Lower lobe of right lung (tissue), 2 donors: ENCODE results near the gene INPPL1. TPM values are rescaled to one million over a fixed set of nuclear protein-coding genes. Genes with fewer than 3 reads are reported as not detected.

ENCODE experiments used
- ATAC-seq, 2 donors: fragments of 200-7000 bp; cut with Tn5 transposase; one replicate each; pipeline ENCODE4 v1.9.1; 2020 to 2022; ENCODE audit warnings: mild to moderate bottlenecking in 2 of 2, moderate library complexity in 2 of 2
- DNase-seq: peaks from one replicate; pipeline ENCODE4 v3.0.0-alpha.2; 2020
- H3K27ac ChIP-seq: fragments of 200-600 bp; one replicate; pipeline ENCODE4 v1.8.0; 2022
- H3K27me3 ChIP-seq: fragments of 200-600 bp; one replicate; pipeline ENCODE4 v1.8.0; 2022; ENCODE audit warnings: low read depth
- H3K36me3 ChIP-seq: fragments of 200-600 bp; one replicate; pipeline ENCODE4 v1.8.0; 2022; ENCODE audit warnings: mild to moderate bottlenecking
- H3K4me1 ChIP-seq: fragments of 200-600 bp; one replicate; pipeline ENCODE4 v1.8.0; 2022
- H3K4me3 ChIP-seq: fragments of 200-600 bp; one replicate; pipeline ENCODE4 v1.8.0; 2022; ENCODE audit warnings: mild to moderate bottlenecking
- H3K9me3 ChIP-seq: fragments of 200-600 bp; one replicate; pipeline ENCODE4 v1.8.0; 2022
- intact Hi-C: fragments of 100-400 bp; cut with DNase I; formaldehyde crosslinking; loops from one replicate; pipeline ENCODE4 v1.11.0; 2022
- total RNA-seq: library from RNA; stranded (reverse); fragmentation: NEBNext Ultra II Directional; extraction: Animal tissue kit (Norgen Biotek cat#: 25700); gene quantifications from one replicate; pipeline ENCODE4 v1.2.1, GENCODE V29; 2021
- TF ChIP-seq, protein P1 (sequence below): fragments of 200-600 bp; IDR thresholded peaks from one replicate; pipeline ENCODE4 v1.8.0; 2022; ENCODE audit warnings: antibody characterized with exemption, mild to moderate bottlenecking
- donor health status: DM: no; HTN: yes; CAD: no; lungs with severe emphysema.

Gene INPPL1
- total RNA-seq, 1 donor from 2014 or later: 147 TPM

- Histone ChIP-seq H3K27me3 (no peaks in the 10 kb centered on the region), H3K27ac (peak overlapping the region; percentile 95), H3K36me3 (peaks cover 5% of the 10 kb centered on the region), H3K9me3 (no peaks in the 10 kb centered on the region), H3K4me1 (peaks cover 25% of the 10 kb centered on the region), H3K4me3 (peak overlapping the region; percentile 81)
- TF ChIP-seq, protein P1, sequence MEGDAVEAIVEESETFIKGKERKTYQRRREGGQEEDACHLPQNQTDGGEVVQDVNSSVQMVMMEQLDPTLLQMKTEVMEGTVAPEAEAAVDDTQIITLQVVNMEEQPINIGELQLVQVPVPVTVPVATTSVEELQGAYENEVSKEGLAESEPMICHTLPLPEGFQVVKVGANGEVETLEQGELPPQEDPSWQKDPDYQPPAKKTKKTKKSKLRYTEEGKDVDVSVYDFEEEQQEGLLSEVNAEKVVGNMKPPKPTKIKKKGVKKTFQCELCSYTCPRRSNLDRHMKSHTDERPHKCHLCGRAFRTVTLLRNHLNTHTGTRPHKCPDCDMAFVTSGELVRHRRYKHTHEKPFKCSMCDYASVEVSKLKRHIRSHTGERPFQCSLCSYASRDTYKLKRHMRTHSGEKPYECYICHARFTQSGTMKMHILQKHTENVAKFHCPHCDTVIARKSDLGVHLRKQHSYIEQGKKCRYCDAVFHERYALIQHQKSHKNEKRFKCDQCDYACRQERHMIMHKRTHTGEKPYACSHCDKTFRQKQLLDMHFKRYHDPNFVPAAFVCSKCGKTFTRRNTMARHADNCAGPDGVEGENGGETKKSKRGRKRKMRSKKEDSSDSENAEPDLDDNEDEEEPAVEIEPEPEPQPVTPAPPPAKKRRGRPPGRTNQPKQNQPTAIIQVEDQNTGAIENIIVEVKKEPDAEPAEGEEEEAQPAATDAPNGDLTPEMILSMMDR: no peak
- DNase-seq (no peak), ATAC-seq (no peak)
- intact Hi-C loops: no loop called here
Observed at GRCh38 chr11:72222106-72222891, 2.3 kb upstream of the INPPL1 start.

DNA sequence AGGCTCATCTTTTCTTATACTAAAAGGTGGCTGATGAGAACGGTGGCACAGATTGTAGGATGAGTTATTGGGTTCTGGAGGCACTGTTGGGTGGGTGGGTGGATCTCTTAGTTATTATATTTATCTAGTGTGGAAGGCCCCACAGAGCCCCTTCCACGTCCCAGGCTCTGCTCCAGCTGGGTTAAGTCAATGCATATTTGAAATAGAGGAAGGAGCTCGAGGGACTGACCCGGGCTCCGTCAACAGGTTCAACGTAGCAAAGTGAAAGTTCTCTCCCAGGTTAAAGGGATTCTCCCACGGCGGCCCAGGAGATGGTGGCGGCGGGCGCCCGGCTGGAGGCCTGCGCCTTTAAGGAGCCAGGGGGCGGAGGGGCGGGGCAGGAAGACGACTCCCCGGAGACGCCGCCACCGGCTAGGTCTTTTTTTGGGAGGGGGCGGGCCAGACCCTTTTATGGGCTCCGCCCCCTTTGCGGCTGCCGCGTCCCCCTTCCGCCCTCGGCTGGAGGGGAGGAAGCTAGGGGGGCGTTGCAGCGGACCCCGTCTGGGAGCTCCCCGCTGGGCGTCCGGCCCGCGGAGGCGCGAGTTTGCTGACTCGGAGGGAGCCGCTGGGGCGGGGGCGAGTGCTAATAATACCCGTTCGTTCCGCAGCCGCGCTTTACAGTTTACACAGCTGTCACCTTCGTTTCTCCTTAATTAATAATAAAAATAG lies 1.5 kb upstream of the INPPL1 start:
- intact Hi-C loops: no loop called here
- Histone ChIP-seq H3K27me3 (no peaks in the 10 kb centered on the region), H3K9me3 (no peaks in the 10 kb centered on the region), H3K27ac (peak overlapping the region; percentile 95), H3K36me3 (peaks cover 13% of the 10 kb centered on the region), H3K4me1 (peaks cover 25% of the 10 kb centered on the region), H3K4me3 (peak overlapping the region; percentile 81)
- TF ChIP-seq, protein P1: peak; percentile 44
- peak; percentile 98 for DNase-seq
- ATAC-seq: peak; percentile 94 to 95

DNA sequence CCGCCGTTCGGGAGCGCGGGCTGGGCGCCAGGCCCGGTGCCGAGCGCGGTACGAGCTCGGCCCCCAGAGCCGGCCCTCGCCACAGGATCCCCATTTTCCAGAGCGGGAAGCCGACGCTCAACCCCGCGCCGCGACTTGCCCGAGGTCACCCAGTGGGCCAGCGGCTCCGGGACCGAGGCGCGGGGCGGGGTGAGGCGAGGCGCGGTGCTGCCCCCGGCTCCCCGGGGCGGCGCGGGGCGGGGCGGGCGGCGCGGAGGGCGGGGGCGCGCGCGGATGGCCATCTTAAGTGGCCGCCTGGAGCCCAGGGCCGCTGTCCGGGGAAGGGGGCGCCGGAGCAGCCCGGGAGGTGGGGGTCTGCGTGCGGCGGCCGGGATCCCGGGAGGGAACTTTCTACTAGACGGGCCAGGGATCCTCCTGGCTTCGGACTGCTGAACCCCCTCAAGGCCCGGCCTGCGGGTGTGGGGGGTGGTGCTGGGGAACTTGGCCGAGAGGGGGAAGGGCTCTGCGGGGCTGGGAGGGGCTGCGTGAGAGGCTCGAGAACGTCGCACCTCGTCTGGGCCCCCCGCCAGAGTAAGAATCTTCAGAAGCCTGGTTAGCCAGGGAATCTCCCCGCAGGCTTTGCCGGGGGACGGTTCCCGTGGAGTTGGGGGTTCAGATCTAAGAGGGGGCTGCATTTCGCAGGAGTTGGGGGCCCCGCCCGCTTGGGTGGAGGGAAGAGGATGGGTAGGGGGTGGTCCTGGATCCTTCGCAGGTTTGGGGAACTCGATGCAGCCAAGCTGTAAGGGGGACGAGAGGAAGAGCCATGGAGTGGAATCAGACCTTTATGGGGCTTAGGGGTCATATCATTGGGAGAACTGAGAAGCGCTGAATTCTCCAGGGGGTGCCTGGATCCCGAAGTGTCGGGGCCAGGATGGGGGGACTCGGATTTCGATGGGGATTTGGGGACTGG lies 678 bp upstream of the INPPL1 start:
- ATAC-seq: peak; percentile 86
- Histone ChIP-seq H3K4me3 (peak overlapping the region; percentile 81), H3K9me3 (no peaks in the 10 kb centered on the region), H3K4me1 (peaks cover 25% of the 10 kb centered on the region), H3K27me3 (no peaks in the 10 kb centered on the region), H3K27ac (peak overlapping the region; percentile 95), H3K36me3 (peaks cover 21% of the 10 kb centered on the region)
- DNase-seq: peak; percentile 83
- intact Hi-C loops: no loop called here
- TF ChIP-seq, protein P1: no peak

- intact Hi-C loops: no loop called here
- H3K36me3 ChIP-seq: peaks cover 37% of the 10 kb centered on the region
- TF ChIP-seq, protein P1: no peak
- ATAC-seq: no peak
- peaks cover 25% of the 10 kb centered on the region for H3K4me1 ChIP-seq
- H3K27ac ChIP-seq: peak overlapping the region; percentile 95
- no peaks in the 10 kb centered on the region for H3K27me3 ChIP-seq
- DNase-seq: peak; percentile 43
- no peaks in the 10 kb centered on the region for H3K9me3 ChIP-seq
- peak overlapping the region; percentile 81 for H3K4me3 ChIP-seq
Observed at GRCh38 chr11:72225411-72225951, 914 bp downstream of the INPPL1 start.

DNA sequence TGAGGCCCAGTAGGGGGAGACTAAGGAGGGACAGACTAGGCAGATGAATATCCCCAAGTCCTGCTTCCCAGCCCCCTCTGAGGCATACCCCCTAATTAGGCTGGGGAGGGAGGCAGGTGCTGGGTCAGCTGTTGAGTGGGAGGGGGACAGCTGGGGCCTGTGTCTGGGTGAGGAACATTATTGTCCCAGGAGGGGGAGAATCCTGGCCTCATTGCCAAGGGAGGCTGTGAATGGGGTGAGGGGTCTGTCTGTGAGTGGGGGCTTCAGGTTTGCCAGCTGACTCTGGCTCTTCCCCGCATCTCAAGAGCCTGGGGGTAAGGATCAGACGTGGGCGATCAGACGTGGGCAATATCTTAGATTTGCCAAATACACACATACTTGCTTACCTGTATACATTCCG lies 2.1 kb downstream of the INPPL1 start:
- Histone ChIP-seq H3K27me3 (no peaks in the 10 kb centered on the region), H3K4me1 (peaks cover 23% of the 10 kb centered on the region), H3K27ac (no peak overlapping the region), H3K9me3 (no peaks in the 10 kb centered on the region), H3K4me3 (no peak overlapping the region), H3K36me3 (peaks cover 49% of the 10 kb centered on the region)
- intact Hi-C loops: no loop called here
- DNase-seq: no peak
- TF ChIP-seq, protein P1: no peak
- no peak for ATAC-seq
